Left ventricle myocardium superior (tissue), 1 donor: ENCODE results near the gene B4GALT3. TPM values are rescaled to one million over a fixed set of nuclear protein-coding genes. Genes with fewer than 3 reads are reported as not detected.

Source experiments
- ATAC-seq: fragments of 200-7000 bp; cut with Tn5 transposase; one replicate; pipeline ENCODE4 v1.9.1; 2020; ENCODE audit warnings: mild to moderate bottlenecking, moderate library complexity
- DNase-seq: peaks from one replicate; pipeline ENCODE4 v3.0.0-alpha.2; 2020
- intact Hi-C: fragments of 100-400 bp; cut with micrococcal nuclease; formaldehyde crosslinking; loops from one replicate; pipeline ENCODE4 v1.11.0; 2022
- microRNA-seq: library from miRNA; unstranded; fragments of <30 nt; microRNA quantifications from one replicate; pipeline ENCODE4 v1.2.0, GENCODE V29; 2020; ENCODE audit warnings: borderline number of aligned reads
- total RNA-seq: library from RNA; stranded (reverse); fragmentation: NEBNext Ultra II Directional; extraction: Animal tissue kit (Norgen Biotek cat#: 25700); gene quantifications from one replicate; pipeline ENCODE4 v1.2.1, GENCODE V29; 2021
- donor health status: DM: no; HTN: yes; CAD: no; lungs with severe emphysema.

B4GALT3 gene
- total RNA-seq, 1 donor from 2014 or later = 23.6 TPM

GRCh38 chr1:161140755-161141400 is 36.4 kb downstream of the B4GALT3 start:
- no peak for DNase-seq
- ATAC-seq = no peak
- intact Hi-C loops = no loop called here

- intact Hi-C loops = no loop called here
- no peak for DNase-seq
- no peak for ATAC-seq
These were observed 37.5 kb downstream of the B4GALT3 start for GRCh38 chr1:161139766-161140165.

- ATAC-seq (no peak), DNase-seq (no peak)
- intact Hi-C loops = no loop called here
These were observed 38.9 kb downstream of the B4GALT3 start for GRCh38 chr1:161138431-161138830.

GRCh38 chr1:161137881-161138280 is 39.4 kb downstream of the B4GALT3 start:
- intact Hi-C loops = no loop called here

GRCh38 chr1:161133220-161133740 is 44.0 kb downstream of the B4GALT3 start:
- intact Hi-C loops = no loop called here
- DNase-seq = no peak

More at GRCh38 chr1:161137881-161138280, 39.4 kb downstream of the B4GALT3 start:
- ATAC-seq (peak; percentile 11), DNase-seq (no peak)

GRCh38 chr1:161132410-161133219 is 44.7 kb downstream of the B4GALT3 start, which contains the start of gene DEDD:
Gene DEDD, minus strand, starts transcription at chr1:161132667. Its CDS starts 8,205 bp downstream, at chr1:161124462.
- ATAC-seq = peak; percentile 94
- peak; percentile 95 for DNase-seq
- intact Hi-C loops = no loop called here

More at GRCh38 chr1:161133220-161133740, 44.0 kb downstream of the B4GALT3 start:
- ATAC-seq = peak; percentile 35

GRCh38 chr1:161131523-161132409 is 45.5 kb downstream of the B4GALT3 start:
- intact Hi-C loops = no loop called here

GRCh38 chr1:161130266-161130665 is 47.0 kb downstream of the B4GALT3 start:
- intact Hi-C loops = no loop called here
- ATAC-seq (no peak), DNase-seq (no peak)

More at GRCh38 chr1:161131523-161132409, 45.5 kb downstream of the B4GALT3 start:
- DNase-seq (no peak), ATAC-seq (peak; percentile 23)

- intact Hi-C loops = no loop called here
- ATAC-seq (no peak), DNase-seq (no peak)
These were observed 48.5 kb downstream of the B4GALT3 start for GRCh38 chr1:161128591-161129420.

- intact Hi-C loops = no loop called here
- DNase-seq (no peak), ATAC-seq (no peak)
These were observed 49.7 kb downstream of the B4GALT3 start for GRCh38 chr1:161127649-161128048.

- no peak for ATAC-seq
- intact Hi-C loops = no loop called here
- DNase-seq = no peak
These were observed 54.3 kb downstream of the B4GALT3 start for GRCh38 chr1:161122967-161123366.

GRCh38 chr1:161121834-161122233 is 55.5 kb downstream of the B4GALT3 start:
- no peak for DNase-seq
- no peak for ATAC-seq
- intact Hi-C loops = no loop called here

Small RNAs within 50 kb of the gene (microRNA-seq; reads per million reads assigned to microRNA genes)
- gene MIR5187 = not detected

Other genes with a start within 250 kb of the B4GALT3 start
- gene ITLN2, start 222.7 kb downstream of the B4GALT3 start, total RNA-seq = not detected
- 8.3 TPM for gene F11R, start 156.4 kb downstream of the B4GALT3 start, total RNA-seq
- gene TSTD1, start 138.5 kb downstream of the B4GALT3 start, total RNA-seq = 15.4 TPM
- gene USF1, start 131.5 kb downstream of the B4GALT3 start, total RNA-seq = 30.3 TPM
- gene ARHGAP30, start 107.6 kb downstream of the B4GALT3 start, total RNA-seq = 3.7 TPM
- gene NECTIN4, start 87.9 kb downstream of the B4GALT3 start, total RNA-seq = not detected
- 5.2 TPM for gene KLHDC9, start 79.1 kb downstream of the B4GALT3 start, total RNA-seq
- 64.8 TPM for gene PFDN2, start 59.5 kb downstream of the B4GALT3 start, total RNA-seq
- gene NIT1, start 59.4 kb downstream of the B4GALT3 start, total RNA-seq = 33.0 TPM
- gene DEDD, start 44.8 kb downstream of the B4GALT3 start, total RNA-seq = 29.3 TPM
- 78.0 TPM for gene UFC1, start 23.5 kb downstream of the B4GALT3 start, total RNA-seq
- gene USP21, start 18.0 kb downstream of the B4GALT3 start, total RNA-seq = 22.9 TPM
- 10.7 TPM for gene PPOX, start 11.1 kb downstream of the B4GALT3 start, total RNA-seq
- gene ADAMTS4, start 21.5 kb upstream of the B4GALT3 start, total RNA-seq = 7.2 TPM
- 335 TPM for gene NDUFS2, start 24.9 kb upstream of the B4GALT3 start, total RNA-seq
- gene FCER1G, start 37.8 kb upstream of the B4GALT3 start, total RNA-seq = 24.8 TPM
- gene APOA2, start 46.1 kb upstream of the B4GALT3 start, total RNA-seq = not detected
- gene TOMM40L, start 48.6 kb upstream of the B4GALT3 start, total RNA-seq = 41.8 TPM
- not detected for gene NR1I3, start 60.7 kb upstream of the B4GALT3 start, total RNA-seq
- gene PCP4L1, start 81.2 kb upstream of the B4GALT3 start, total RNA-seq = 0.17 TPM
- gene MPZ, start 132.5 kb upstream of the B4GALT3 start, total RNA-seq = 3.8 TPM
- gene SDHC, start 136.9 kb upstream of the B4GALT3 start, total RNA-seq = 415 TPM
- gene CFAP126, start 190.4 kb upstream of the B4GALT3 start, total RNA-seq = not detected